ENCODE results near the gene RPL6. TPM values are rescaled to one million over a fixed set of nuclear protein-coding genes. Genes with fewer than 3 reads are reported as not detected.

The RPL6 gene
- total and polyA plus RNA-seq, 9 of the 15 experiments (the other 6 are each of a cell fraction or from before 2014, with no cell fraction given) = 1,519 to 3,103 (median 2,396) TPM

GRCh38 chr12:112430929-112431328 lies 21.5 kb upstream of the RPL6 start:
- BruUV-seq (replicated peaks) = no TSS peak
- CTCF ChIA-PET (ENCODE audit: low intra/inter-chr PET ratio) = no interaction called here

More at GRCh38 chr12:112430929-112431328, 21.5 kb upstream of the RPL6 start:
- no peak for DNase-seq (ENCODE audit: extremely low read depth in 1 of 4, low spot score in 3 of 4)
- Histone ChIP-seq H3K79me2 (ENCODE audit: control insufficient read depth, insufficient read depth, low read length) (peaks cover 80% of the 10 kb centered on the region), H3K27me3 (ENCODE audit: control insufficient read depth in 2 of 2, insufficient read depth in 2 of 2, low read length in 2 of 2) (no peaks in the 10 kb centered on the region), H3K9ac (ENCODE audit: insufficient read depth in 1 of 2, low read depth in 2 of 2, low read length in 2 of 2) (no peak overlapping the region), H3K4me2 (ENCODE audit: insufficient read depth, low read length) (no peak overlapping the region), H3K36me3 (ENCODE audit: control insufficient read depth, insufficient read depth, low read length) (peaks cover 29% of the 10 kb centered on the region; the same call in 1 of the 3 replicates), H2AFZ (ENCODE audit: low read depth, low read length) (no peak overlapping the region), H3K9me1 (ENCODE audit: control insufficient read depth, insufficient read depth, low read length) (no peaks in the 10 kb centered on the region), H3K27ac (ENCODE audit: extremely low read depth, low read depth, low read length) (no peak overlapping the region), H4K20me1 (replicated peaks; ENCODE audit: control insufficient read depth, insufficient read depth, low read length) (no peaks in the 10 kb centered on the region), H3K9me3 (replicated peaks; ENCODE audit: control insufficient read depth, insufficient read depth, low read depth, low read length) (no peaks in the 10 kb centered on the region), H3K4me3 (no peak overlapping the region), H3K4me1 (replicated peaks in 1 of 2; ENCODE audit: control insufficient read depth in 2 of 2, insufficient read depth in 2 of 2, low read length in 2 of 2) (0 out of 5 replicates have a peak, but pooled peaks cover 0 to 4% of the 10 kb centered on the region in 2 experiments)
- no peak for ATAC-seq
- TF ChIP-seq CREB3 (tag; conservative IDR thresholded peaks at IDR 0.05; ENCODE audit: low read depth) (no peak), ATF7 (IDR thresholded peaks at IDR 0.05) (no peak), REST (IDR thresholded peaks at IDR 0.05; ENCODE audit: borderline replicate concordance) (no peak), REST (CRISPR knock-in tag; IDR thresholded peaks at IDR 0.05; ENCODE audit: low read depth) (no peak), ZNF12 (CRISPR knock-in tag; IDR thresholded peaks at IDR 0.05) (no peak), HMG20B (CRISPR knock-in tag; IDR thresholded peaks at IDR 0.05) (no peak), FOSL1 (tag; conservative IDR thresholded peaks at IDR 0.05) (no peak), ZNF174 (CRISPR knock-in tag; IDR thresholded peaks at IDR 0.05) (no peak), ZFP36 (IDR thresholded peaks at IDR 0.05; ENCODE audit: low read depth, low read length, partially characterized antibody) (no peak)
- 54% methylated on average over 5 of the region's 5 CpGs for WGBS (ENCODE audit: insufficient coverage, low coverage, missing lambda C conversion rate)
- POLR2A ChIA-PET = interaction anchor here (0.6 to 0.7 kb wide), 2 partner anchors 9 to 20 kb away, joined by 3 read pairs; no protein-coding TSS in a partner anchor
- FAIRE-seq = no peak
- intact Hi-C loops (cut with micrococcal nuclease) (no loop called here), in situ Hi-C loops (cut with MboI) (no loop called here)

All from K562 (cell line).